NB4 (cell line): ENCODE results near the gene KLK8.

ENCODE experiments used
- MYC ChIP-seq: IDR thresholded peaks from 2 replicates; pipeline ENCODE4 v1.6.1; 2011; ENCODE audit warnings: low read depth, low read length
- POLR2A ChIP-seq: IDR thresholded peaks from 2 replicates; pipeline ENCODE4 v1.6.1; 2011; ENCODE audit warnings: mild to moderate bottlenecking; ENCODE audit not compliant: insufficient read length; ENCODE audit errors: extremely low read depth
- TF ChIP-seq, protein P1 (sequence below): IDR thresholded peaks from one replicate; pipeline ENCODE4 v1.5.1; 2012; ENCODE audit warnings: low read depth, low read length
- TF ChIP-seq, protein P2 (sequence below): IDR thresholded peaks from 2 replicates; pipeline ENCODE4 v1.6.1; 2011; ENCODE audit warnings: low read depth, low read length

GRCh38 chr19:50947123-50947522 lies 54.3 kb downstream of the KLK8 start:
- TF ChIP-seq, protein P1, sequence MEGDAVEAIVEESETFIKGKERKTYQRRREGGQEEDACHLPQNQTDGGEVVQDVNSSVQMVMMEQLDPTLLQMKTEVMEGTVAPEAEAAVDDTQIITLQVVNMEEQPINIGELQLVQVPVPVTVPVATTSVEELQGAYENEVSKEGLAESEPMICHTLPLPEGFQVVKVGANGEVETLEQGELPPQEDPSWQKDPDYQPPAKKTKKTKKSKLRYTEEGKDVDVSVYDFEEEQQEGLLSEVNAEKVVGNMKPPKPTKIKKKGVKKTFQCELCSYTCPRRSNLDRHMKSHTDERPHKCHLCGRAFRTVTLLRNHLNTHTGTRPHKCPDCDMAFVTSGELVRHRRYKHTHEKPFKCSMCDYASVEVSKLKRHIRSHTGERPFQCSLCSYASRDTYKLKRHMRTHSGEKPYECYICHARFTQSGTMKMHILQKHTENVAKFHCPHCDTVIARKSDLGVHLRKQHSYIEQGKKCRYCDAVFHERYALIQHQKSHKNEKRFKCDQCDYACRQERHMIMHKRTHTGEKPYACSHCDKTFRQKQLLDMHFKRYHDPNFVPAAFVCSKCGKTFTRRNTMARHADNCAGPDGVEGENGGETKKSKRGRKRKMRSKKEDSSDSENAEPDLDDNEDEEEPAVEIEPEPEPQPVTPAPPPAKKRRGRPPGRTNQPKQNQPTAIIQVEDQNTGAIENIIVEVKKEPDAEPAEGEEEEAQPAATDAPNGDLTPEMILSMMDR, result no peak
- TF ChIP-seq POLR2A, result no peak
- TF ChIP-seq, protein P2, sequence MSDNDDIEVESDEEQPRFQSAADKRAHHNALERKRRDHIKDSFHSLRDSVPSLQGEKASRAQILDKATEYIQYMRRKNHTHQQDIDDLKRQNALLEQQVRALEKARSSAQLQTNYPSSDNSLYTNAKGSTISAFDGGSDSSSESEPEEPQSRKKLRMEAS, result no peak
- TF ChIP-seq MYC, result no peak
